ENCODE results near the gene DGKB.

GRCh38 chr7:14233076-14233867, 669.3 kb downstream of the DGKB start:
- TF ChIP-seq MAX (IDR thresholded peaks at IDR 0.05) (no peak), CTCF (IDR thresholded peaks at IDR 0.05) (no peak), ZC3H11A (IDR thresholded peaks at IDR 0.05) (no peak)

All from A549 (cell line).